ENCODE measurements around the gene KDM1B.

KDM1B gene, protein sequence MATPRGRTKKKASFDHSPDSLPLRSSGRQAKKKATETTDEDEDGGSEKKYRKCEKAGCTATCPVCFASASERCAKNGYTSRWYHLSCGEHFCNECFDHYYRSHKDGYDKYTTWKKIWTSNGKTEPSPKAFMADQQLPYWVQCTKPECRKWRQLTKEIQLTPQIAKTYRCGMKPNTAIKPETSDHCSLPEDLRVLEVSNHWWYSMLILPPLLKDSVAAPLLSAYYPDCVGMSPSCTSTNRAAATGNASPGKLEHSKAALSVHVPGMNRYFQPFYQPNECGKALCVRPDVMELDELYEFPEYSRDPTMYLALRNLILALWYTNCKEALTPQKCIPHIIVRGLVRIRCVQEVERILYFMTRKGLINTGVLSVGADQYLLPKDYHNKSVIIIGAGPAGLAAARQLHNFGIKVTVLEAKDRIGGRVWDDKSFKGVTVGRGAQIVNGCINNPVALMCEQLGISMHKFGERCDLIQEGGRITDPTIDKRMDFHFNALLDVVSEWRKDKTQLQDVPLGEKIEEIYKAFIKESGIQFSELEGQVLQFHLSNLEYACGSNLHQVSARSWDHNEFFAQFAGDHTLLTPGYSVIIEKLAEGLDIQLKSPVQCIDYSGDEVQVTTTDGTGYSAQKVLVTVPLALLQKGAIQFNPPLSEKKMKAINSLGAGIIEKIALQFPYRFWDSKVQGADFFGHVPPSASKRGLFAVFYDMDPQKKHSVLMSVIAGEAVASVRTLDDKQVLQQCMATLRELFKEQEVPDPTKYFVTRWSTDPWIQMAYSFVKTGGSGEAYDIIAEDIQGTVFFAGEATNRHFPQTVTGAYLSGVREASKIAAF

DNA sequence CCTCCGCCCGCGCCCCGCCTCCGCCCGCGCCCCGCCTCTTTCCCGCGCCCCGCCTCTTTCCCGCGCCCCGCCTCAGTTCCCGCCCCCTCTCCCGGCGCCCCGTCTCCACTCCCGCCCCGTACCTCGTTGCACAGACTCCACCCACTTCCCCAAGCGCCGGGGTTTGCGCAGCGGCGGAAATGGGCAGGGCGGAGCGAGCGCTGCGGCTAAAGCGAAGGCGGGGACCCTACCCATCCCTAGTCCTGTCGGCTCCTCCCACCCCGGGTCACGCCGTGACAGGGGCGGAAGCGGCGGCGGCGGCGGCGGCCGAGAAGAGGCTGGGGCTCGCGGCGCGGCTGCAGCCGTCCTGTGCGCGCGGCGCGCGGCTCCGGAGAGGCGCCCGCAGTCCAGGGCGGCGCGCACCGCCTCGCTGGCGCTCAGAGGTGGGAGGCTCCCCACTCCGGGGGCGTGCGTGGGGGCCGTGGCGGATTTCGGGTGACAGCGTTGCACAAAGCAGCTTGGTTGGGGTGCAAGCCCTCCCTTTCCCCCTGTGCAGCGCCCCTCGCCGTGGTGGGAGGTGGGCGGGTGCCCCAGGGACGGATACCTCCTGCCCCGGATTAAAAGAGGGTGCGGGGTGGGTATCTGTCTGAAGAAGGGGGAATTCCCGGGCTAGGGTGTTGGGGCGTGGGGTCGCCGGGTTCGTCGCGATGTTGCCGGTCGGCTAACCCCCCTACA is at the start of gene KDM1B:
TSS of gene KDM1B (plus strand) at position 273 of the 714 bp plus-strand sequence. CDS start 4,474 bp downstream, outside the sequence.
- peak; percentile 97 for DNase-seq

DNA sequence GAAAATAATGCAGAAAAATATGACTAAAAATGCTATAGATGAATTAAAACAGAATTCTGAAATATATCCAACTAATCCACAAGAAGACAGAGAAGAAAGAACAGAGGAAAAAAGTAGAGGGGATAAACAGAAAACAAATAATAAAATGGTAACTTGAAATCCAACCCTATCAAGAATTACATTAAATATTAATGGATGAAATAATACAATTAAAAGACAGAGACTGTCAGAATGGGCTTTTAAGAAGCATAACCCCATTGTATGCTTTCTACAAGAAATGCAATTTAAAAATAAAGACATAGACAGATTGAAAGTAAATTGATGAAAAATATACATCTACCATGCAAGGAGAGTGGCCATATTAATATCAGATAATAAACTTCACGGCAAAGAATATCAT is 48.2 kb upstream of the KDM1B start:
- no peak for DNase-seq

DNA sequence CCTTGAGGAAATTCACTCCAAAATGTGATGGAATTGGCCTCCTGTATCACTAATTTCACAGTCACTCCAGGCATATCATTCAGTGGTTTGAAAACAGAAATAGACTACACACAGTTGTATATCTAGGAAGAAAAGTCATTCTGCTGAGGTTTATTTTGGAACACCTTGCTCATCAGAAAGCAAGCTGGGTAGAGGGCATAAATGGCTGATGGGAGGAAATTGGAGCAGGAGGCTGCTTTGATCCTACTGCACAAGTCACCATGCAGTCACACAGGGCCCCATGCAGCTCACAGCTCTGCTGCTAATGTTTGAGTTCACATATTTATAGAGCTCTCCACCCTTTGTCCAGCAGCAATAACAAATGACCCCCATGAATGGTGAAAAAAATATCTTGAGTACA is 45.1 kb upstream of the KDM1B start:
- no peak for DNase-seq

DNA sequence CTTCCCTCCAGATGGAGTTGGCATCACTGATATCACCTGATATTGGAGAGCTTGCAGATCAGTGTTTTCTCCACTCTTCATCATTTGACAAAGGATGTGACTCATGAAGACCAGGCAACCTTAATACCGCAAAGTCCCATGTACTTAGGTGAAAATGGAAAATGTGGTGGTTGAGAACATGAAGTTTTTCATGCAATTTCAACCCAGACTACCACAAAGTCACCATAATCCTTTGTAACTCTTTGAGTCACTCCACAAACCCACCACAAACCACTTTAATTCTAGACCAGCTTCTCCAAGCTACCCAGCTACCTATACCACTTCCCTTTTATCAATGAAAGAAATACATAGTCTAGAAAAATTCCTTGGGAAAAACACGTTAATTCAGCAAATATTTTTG is 39.9 kb upstream of the KDM1B start:
- DNase-seq = no peak

DNA sequence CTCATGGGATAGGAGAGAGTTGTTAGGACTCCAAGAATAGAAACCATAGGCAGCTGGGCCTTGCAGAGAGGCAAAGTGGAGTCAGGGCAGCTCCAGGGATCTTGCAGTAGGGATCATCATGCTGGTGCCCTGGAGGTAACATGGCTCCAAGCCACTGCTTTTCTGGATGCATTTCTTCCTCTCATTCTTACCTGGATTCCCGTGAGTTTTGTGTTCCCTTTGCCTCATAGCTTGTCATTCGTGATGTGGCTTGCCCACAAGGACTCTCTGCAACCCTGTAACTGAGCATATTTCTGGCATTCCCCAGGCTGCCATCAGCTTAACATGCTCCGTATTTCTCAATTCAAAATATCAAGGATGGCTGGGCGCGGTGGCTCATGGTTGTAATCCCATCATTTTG is 38.1 kb upstream of the KDM1B start:
- no peak for DNase-seq

DNA sequence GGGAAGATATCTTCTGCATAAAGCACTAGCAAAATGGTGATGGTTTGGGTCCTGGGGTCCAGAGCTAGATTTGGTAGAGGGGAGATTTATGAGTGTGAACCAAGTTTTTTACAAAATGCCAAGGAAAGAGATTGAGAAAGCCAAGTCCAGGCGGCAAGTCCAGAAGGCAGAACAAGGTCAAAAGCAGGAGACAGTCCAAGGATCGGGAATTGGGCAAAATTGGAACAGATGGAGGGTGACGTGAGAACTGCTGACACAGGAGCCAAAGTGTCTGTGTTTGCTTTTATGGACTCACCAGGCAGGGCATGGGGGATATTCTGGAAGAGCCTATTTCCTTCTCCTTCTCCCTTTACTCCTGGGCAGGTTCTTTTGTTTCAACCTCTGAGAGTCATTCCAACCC is 36.9 kb upstream of the KDM1B start:
- no peak for DNase-seq

DNA sequence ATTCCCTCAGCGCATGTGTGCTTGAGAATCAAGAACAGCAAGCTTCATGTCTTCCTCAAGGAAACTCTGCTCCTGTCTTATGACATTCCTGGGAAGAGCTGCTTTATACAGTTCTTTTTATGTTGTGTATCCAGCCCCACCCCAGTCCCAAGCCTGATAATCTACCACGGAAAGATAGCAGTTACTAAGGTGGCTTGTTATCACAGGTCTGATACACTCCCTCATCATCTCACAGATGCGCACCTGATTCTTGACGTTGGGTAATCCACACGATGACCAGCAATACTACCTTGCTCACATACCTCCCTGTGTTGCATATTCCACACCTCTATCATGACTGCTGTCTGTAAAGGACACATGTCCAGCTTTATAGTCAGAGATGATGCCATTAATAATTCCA is 36.0 kb upstream of the KDM1B start:
- DNase-seq = no peak

DNA sequence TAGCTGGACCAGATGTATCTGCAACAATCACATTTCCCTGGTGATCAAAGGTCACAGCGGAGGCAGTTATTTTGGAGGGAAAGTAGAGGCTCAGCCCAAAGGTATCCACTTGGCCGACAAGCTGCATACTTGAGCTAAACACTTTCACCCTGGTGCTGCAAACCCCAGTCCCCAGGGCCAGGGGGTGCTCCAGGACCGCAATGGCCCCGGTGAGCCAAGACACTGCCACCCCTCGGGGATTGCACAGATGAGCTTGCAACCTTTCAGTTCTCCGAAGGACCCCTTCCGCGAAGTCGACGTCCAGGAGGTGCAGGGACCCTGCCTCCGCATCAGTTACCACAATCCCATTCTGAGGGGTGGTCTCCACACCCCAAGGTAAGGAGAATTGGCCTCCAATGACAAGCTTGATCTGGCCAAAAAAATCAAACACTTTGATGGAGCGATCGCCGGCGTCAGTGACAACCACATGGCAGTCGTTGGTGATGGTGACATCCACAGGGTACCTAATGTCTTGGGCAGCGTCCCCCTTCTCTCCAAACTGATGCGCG is 33.6 kb upstream of the KDM1B start:
- DNase-seq = no peak

DNA sequence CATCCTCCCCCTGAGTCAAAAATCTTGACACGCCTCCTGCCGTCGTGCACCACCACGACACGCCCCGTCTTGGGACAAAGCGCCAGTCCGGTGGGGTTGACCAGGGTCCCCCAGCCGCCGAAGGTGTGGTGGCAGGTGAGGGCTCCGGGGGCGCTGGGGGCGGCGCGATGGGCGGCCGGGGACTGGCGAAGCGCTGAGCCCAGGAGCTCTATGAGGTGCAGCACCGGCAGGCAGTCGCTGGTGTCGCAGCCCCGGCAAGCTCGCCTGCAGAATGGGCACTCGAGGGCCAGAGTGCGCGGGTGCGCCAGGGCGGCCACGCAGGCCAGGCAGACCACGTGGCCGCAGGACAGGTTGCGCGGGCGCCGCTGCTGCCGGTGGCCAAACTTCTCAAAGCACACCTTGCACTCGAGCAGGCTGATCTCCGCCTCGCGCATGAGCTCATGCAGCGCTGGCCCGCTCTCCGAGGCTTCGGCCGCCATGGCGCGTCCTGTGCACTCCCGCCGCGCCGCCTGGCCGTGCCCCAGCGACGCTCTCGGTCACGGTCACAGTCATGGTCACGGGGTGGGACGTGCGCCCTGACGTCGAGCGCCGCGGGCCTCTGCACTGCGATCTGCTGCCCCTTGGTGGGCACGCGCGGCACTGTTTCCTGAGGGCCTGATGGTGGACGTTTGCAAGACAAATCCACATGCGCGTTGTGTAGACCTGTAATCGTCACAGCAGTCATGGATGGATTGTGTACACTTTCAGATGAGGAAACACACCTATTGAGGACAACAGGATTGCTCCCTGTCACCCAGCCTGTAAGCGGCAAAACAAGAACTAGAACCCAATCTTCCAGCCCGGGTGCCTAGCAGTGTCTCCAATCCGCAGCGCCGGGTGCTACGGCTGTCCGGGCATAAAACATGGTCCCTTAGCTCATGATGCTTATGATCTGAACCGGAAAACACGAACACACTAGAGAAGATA is 32.8 kb upstream of the KDM1B start, which contains the start of gene NHLRC1:
TSS of gene NHLRC1 (minus strand) at position 550 of the 966 bp plus-strand sequence. CDS start at position 479, 71 bp downstream.
- peak; percentile 57 to 63 for DNase-seq

DNA sequence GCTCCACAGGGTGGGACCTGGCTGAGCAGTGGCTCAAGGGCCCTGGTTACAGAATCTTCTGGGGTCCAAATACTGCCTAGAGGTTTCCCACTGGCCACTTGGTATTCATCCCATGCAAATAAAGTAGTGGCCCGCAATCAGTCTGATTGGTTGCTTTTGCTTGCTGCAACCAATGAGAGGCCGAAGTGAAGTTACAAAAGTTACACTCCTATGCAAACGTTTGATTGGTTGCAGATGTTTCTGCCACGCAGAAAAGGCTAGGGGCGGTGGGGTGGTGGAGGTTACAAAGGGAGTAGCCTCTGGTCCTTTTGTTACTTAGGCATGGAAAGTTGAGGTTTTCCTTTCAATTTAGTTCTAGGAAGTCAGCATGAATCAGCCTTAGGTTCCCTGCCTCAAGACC is 29.1 kb upstream of the KDM1B start:
- DNase-seq = no peak

DNA sequence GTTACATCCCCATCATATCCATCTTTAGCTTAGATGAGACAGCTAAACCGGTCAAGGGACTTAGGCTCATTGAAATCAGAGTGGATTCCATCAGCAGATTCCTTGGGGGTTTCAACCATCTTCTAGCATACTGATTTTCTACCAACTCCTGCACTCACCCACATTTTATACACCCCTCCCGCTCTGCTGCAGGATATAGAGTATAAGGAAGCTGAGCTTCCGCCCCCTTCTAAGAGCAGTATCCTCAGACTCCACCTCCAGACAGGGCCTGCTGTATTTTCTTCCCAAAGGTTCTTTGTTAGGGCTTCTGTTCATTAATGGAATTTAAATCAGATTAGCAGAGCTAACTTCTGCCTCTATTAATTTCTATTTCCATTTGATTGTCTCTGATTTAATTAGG is 22.9 kb upstream of the KDM1B start:
- DNase-seq = no peak

DNA sequence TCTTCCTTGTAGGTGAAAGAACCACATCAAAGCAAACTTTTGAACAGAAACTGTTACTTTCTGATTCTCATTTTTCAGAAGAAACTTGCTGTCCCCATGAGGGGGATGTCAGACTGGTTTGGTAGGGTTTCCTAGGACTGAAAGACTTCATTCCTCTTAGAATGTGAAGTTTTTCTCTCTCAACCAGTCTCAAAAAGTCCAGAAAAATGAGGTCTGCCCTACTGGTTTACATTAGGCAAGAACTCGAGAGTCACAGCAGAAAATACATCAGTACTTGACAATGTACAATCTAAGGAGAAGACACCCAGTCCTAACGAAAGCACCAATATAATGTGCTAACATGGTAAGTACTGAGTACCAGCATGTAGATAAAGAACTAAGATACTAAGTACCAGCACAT is 20.1 kb upstream of the KDM1B start:
- DNase-seq = no peak

DNA sequence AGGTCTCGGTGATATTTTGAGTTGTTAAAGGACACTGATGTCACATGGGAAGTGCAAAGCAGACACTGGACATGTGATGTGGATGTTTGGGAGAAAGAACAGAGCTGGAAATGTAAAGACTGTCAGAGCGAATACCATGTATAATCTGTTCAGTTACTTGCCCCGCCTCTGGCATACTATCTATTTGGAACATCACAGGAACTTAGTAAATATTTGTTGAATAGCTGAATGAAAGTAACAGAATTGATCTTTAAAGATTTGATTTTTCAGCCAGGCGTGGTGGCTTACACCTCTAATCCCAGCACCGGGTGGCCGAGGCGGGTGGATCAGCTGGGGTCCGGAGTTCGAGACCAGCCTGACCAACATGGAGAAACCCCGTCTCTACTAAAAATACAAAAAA is 19.0 kb upstream of the KDM1B start:
- DNase-seq = no peak

DNA sequence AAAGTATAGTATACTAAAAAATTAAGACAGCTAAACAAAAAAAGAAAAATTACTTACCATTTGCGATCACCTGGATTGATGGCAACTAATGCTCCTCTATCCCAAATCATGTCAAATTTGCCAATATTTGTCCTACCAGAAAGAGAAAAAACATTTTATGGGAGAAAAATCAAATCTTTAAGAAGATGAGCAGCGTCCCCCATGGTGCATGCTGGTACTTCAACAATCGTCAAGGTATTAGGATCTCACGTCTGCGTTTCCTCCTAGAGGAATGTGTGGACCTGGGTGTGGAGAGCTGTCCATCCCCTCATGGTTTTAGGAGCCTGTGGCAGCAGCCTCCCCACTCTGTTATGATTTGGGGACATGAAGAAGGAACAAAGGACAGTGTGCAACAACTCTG is 16.3 kb upstream of the KDM1B start:
- DNase-seq = no peak

DNA sequence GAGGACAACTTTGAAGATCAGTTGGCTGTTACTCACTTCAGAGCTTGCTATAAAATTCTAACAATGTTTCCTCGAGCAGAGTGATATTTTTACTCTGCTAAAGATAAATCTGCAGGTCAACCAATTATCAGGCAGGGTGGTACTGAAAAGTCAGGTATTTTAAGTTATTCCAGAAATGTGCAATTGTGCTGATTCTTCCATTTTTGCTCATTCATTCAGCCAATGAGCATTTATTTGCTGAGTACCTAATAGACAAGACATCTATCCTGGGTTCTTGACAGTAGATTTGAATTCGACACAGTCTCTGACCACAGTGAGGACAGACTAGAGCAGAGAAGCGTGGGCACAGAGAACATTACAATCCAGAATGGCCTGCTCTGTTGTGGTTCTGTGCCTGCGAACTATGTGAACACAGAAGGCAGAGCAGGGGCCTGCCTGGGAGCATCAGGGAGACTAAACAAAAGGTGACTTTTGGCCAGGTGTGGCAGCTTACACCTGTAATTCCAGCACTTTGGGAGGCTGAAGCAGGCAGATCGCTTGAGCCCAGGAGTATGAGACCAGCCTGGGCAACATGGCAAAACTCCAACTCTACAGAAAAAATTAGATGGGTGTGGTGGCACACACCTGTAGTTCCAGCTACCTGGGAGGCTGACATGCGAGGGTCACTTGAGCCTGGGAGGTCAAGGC is 15.1 kb upstream of the KDM1B start:
- no peak for DNase-seq

DNA sequence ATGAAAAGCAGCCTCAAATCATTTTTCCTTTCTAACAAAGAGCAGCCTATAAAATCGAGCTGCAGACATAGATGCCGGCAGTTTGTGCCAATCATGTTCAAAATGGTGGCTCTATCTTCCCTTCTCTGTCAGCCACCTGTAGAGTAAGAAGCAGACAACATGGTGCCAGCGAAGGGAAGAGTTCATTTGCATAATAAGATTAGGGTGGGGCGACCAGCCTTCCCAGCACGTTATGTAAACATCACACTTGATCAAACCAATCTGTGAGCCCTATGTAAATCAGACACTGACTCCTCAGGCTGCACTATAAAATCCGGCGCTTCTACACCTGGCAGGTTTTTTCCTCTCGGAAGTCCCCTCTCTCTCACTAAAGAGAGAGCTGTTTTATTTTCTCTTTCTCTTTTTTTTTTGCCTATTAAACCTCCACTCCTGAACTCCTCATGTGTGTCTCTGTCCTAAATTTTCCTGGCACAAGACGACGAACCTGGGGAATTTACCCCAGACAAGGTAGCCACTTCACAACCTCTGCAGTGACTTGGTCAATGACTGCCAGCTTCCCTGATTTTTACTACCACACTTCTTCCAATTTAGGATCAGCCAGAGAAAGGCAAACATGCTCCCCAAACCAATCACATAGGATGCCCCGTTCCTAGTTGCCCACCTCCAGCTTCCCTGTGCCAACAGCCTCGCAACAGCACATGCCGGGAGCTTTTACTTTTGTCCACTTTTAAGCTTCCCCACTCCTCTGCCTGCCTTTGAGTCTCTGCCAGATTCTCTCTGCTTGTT is 13.2 kb upstream of the KDM1B start:
- no peak for DNase-seq

DNA sequence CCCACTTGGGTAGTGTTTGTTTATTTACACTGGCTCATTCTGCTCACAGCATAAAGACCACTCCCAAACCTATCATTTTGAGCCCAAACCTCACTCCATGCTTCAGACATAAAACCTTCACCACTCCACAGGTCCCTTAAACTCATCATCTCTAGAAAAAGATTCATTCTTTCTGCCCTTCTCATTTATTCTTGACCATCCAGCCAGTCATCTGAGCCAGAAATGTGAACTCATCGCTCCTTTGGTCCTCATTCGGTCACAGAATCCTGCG is 12.7 kb upstream of the KDM1B start:
- DNase-seq = no peak

DNA sequence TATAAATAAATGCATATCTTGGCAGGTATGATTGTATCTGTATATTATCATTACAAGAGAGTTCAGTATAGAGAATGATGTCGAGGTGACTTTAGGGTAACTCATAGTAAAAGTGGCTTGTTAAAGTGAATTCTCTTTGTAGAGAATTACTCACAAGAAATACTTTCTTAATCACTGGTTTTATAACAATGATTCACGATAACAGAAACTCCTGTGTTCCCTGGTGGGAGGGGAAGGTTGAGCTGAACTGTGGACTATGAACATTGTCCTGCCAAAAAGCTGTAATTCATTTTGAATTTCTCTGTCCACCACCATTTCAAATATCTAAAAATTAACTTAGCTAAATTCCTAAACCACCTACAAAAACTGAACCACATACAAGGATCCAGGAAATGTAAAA is 8.1 kb upstream of the KDM1B start:
- no peak for DNase-seq

DNA sequence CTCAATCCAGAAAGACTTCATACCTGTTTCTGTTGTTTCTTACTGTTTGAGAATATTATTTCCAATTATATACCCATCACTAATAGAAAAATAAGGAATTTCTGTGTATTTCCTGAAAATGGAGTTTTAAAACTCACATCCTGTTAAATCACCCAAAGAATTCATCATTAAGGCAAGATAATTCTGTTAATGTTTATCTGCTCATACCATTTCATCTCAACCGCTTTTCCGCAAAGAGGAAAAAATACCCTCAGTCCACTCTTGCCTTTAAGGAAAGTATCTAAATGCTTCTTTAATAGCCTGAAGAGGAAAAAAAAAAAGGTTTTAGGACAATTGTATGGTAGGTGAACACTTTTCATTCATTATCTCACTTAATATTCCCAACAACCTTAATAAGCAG is 7.6 kb upstream of the KDM1B start:
- DNase-seq = no peak

DNA sequence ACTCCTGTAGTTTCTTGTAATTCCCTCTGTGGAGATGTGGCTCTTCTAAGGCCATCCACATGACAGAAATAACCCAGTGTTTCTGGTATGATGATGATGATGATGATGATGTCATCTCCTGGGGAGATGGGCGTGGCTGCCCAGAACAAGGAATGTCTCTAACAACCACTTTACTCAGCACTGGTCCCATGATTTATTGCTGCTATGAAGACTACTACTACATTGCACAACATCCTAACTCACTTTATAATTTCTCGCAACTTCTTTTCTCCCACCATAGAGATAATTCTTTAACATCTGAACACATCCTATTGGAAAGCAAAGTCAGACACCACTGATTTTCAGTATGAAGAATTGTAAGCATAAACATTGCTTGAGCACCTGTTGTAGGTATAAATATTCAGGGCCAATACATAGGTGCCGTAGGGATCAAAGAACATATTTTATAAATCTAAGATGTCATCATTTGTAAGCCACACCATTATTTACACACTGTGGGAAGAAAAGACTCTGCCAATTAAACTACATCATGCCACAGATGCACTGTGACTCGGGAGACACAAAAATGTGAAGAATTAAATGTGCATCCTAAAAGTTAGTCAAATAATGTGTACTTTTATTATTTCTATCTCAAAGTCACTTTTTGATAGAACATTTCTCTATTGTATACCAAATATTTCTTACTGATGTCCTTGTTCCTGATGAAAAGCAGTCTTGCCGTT is 6.8 kb upstream of the KDM1B start:
- no peak for DNase-seq

Data from activated CD4-positive, alpha-beta T cell treated with anti-CD3 and anti-CD28 coated beads for 4 hours (primary cell).